GM23338 (cell line): Measurements from ENCODE around the gene SEMA6D. TPM values are rescaled to one million over a fixed set of nuclear protein-coding genes. Genes with fewer than 3 reads are reported as not detected.
A peak's percentile ranks its signal among the peaks of the same experiment; 100 is the strongest.

Experiments
- ATAC-seq: fragments of 200-7000 bp; cut with Tn5 transposase; 3 replicates; pipeline ENCODE4 v1.9.1; 2020
- DNase-seq: peaks from one replicate; pipeline ENCODE4 v3.0.0-alpha.2; 2015; ENCODE audit warnings: low spot score
- H2AFZ ChIP-seq: fragments of 200-600 bp; sonication (generic); 2 replicates; pipeline ENCODE4 v1.8.0; 2016; ENCODE audit warnings: antibody characterized with exemption, mild to moderate bottlenecking, moderate library complexity
- H3F3A ChIP-seq: fragments of 200-600 bp; sonication (generic); replicated peaks from 2 replicates; pipeline ENCODE4 v1.8.0; 2017; ENCODE audit warnings: antibody characterized with exemption, mixed run types, low read depth
- H3K27ac ChIP-seq: fragments of 200-600 bp; sonication (generic); 2 replicates; pipeline ENCODE4 v1.6.1; 2016; ENCODE audit warnings: low read depth
- H3K27me3 ChIP-seq: fragments of 200-600 bp; sonication (generic); 2 replicates; pipeline ENCODE4 v1.8.0; 2016; ENCODE audit warnings: mild to moderate bottlenecking, mixed run types, moderate library complexity; ENCODE audit not compliant: insufficient read depth
- H3K36me3 ChIP-seq: fragments of 200-600 bp; sonication (generic); 2 replicates; pipeline ENCODE4 v1.8.0; 2016; ENCODE audit warnings: mild to moderate bottlenecking; ENCODE audit not compliant: insufficient read depth
- H3K4me1 ChIP-seq: fragments of 200-600 bp; sonication (generic); 2 replicates; pipeline ENCODE4 v1.8.0; 2016; ENCODE audit warnings: mild to moderate bottlenecking, moderate library complexity; ENCODE audit not compliant: insufficient read depth
- H3K4me2 ChIP-seq: fragments of 200-600 bp; sonication (generic); 2 replicates; pipeline ENCODE4 v1.7.1; 2017; ENCODE audit warnings: mixed run types
- H3K4me3 ChIP-seq: fragments of 200-600 bp; sonication (generic); 2 replicates; pipeline ENCODE4 v1.6.1; 2016; ENCODE audit warnings: mixed run types
- H3K79me2 ChIP-seq: fragments of 200-600 bp; sonication (generic); replicated peaks from 2 replicates; pipeline ENCODE4 v1.8.0; 2017; ENCODE audit warnings: mild to moderate bottlenecking; ENCODE audit not compliant: insufficient read depth
- H3K9me2 ChIP-seq: fragments of 200-600 bp; sonication (generic); 2 replicates; pipeline ENCODE4 v1.8.0; 2017; ENCODE audit not compliant: insufficient read depth
- H4K20me1 ChIP-seq: fragments of 200-600 bp; sonication (generic); replicated peaks from 2 replicates; pipeline ENCODE4 v1.8.0; 2017; ENCODE audit warnings: mild to moderate bottlenecking; ENCODE audit not compliant: insufficient read depth
- H3K27ac Mint-ChIP-seq: 2 replicates; pipeline ENCODE4 v1.8.0; 2020; ENCODE audit warnings: inconsistent platforms, mild to moderate bottlenecking, moderate library complexity, mixed read lengths
- H3K27me3 Mint-ChIP-seq: 3 replicates; pipeline ENCODE4 v1.8.0; 2022; ENCODE audit warnings: low read depth, mild to moderate bottlenecking, moderate library complexity, mixed read lengths, inconsistent platforms; ENCODE audit not compliant: insufficient read depth, poor library complexity
- H3K36me3 Mint-ChIP-seq: 3 replicates; pipeline ENCODE4 v1.8.0; 2021; ENCODE audit warnings: low read depth, mild to moderate bottlenecking, inconsistent platforms, moderate library complexity, mixed read lengths
- H3K4me1 Mint-ChIP-seq: 3 replicates; pipeline ENCODE4 v1.8.0; 2020; ENCODE audit warnings: mild to moderate bottlenecking, inconsistent platforms, mixed read lengths
- H3K4me3 Mint-ChIP-seq: 3 replicates; pipeline ENCODE4 v1.8.0; 2021; ENCODE audit warnings: moderate library complexity, mild to moderate bottlenecking, inconsistent platforms, mixed read lengths
- H3K9me3 Mint-ChIP-seq: 3 replicates; pipeline ENCODE4 v1.8.0; 2020; ENCODE audit warnings: moderate library complexity, mild to moderate bottlenecking, inconsistent platforms, mixed read lengths
- EZH2 ChIP-seq: fragments of 200-600 bp; sonication (generic); IDR thresholded peaks from one replicate; pipeline ENCODE4 v1.8.0; 2017; ENCODE audit warnings: antibody characterized with exemption, mild to moderate bottlenecking, low read depth; ENCODE audit not compliant: unreplicated experiment
- NANOG ChIP-seq: IDR thresholded peaks from 2 replicates; pipeline ENCODE4 v1.6.1; 2016; ENCODE audit warnings: antibody characterized with exemption, borderline replicate concordance
- POLR2AphosphoS5 ChIP-seq: IDR thresholded peaks from 2 replicates; pipeline ENCODE4 v1.6.1; 2016; ENCODE audit warnings: antibody characterized with exemption, low read depth
- STAT1 ChIP-seq: IDR thresholded peaks from one replicate; pipeline ENCODE4 v1.6.1; 2016; ENCODE audit warnings: antibody characterized with exemption; ENCODE audit not compliant: unreplicated experiment
- ZNF114 ChIP-seq: fragments of 250-450 bp; sonication (Bioruptor Pico); IDR thresholded peaks from 2 replicates; pipeline ENCODE4 v1.5.0; 2020; ENCODE audit warnings: mild to moderate bottlenecking, moderate library complexity
- ZNF331 ChIP-seq: fragments of 250-450 bp; sonication (Bioruptor Pico); IDR thresholded peaks from 2 replicates; pipeline ENCODE4 v1.5.0; 2020; ENCODE audit warnings: low read depth, mild to moderate bottlenecking, moderate library complexity
- polyA plus RNA-seq: library from polyadenylated mRNA; unstranded; fragments of >200 nt; fragmentation: Nextera tagmentation; extraction: Ambion mirVana; gene quantifications from 2 replicates; pipeline ENCODE4 v1.2.1, GENCODE V29; 2016
- total RNA-seq: library from RNA; depleted of rRNA; stranded (reverse); fragments of >200 nt; shearing (Covaris generic); gene quantifications from 2 replicates; pipeline ENCODE4 v1.2.3, GENCODE V29; 2014
- TF ChIP-seq, protein P1 (sequence below), 2 experiments: fragments of 200-600 bp in 1 of 2; sonication (generic) in 1 of 2; conservative IDR thresholded peaks; 2 replicates each; pipeline versions ENCODE4 v1.5.1 to v1.6.1; 2016 to 2017; ENCODE audit warnings: antibody characterized with exemption in 2 of 2, low read depth in 2 of 2, mild to moderate bottlenecking in 2 of 2, moderate library complexity in 1 of 2
- TF ChIP-seq, protein P2 (sequence below): IDR thresholded peaks from one replicate; pipeline ENCODE4 v1.6.1; 2018; ENCODE audit warnings: antibody characterized with exemption; ENCODE audit not compliant: unreplicated experiment
- TF ChIP-seq, protein P3 (sequence below): fragments of 250-450 bp; sonication (Bioruptor Pico); IDR thresholded peaks from 2 replicates; pipeline ENCODE4 v1.5.0; 2020; ENCODE audit warnings: mild to moderate bottlenecking, moderate library complexity

Gene SEMA6D
- total and polyA plus RNA-seq, 2 experiments from 2014 or later: 0.37 to 0.97 TPM

DNA sequence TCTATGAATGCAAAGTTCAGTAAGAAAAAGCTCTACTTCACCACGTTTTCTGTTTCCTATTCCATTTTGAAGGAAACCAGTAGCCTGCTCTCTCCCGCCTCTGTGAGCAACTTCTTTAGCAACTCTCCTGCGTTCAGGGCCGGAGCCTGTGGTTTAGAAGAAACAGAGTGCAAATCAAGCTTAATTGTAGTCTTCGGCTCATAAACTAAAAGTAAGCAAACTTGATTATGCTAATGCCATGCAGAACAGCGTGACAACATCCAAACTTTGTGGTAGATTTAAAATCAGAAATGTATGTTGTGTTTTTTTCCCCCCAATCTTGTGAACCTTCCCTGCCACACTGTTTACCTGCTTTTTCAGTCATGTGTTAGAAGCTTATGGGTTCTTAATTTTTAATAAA lies 87.4 kb downstream of the SEMA6D start:
- Mint-ChIP-seq H3K9me3 (no peaks in the 10 kb centered on the region), H3K27me3 (no peaks in the 10 kb centered on the region), H3K4me3 (no peak overlapping the region), H3K4me1 (no peaks in the 10 kb centered on the region), H3K36me3 (no peaks in the 10 kb centered on the region), H3K27ac (no peak overlapping the region)
- Histone ChIP-seq H3K4me3 (no peak overlapping the region), H3K36me3 (no peaks in the 10 kb centered on the region), H3K79me2 (no peaks in the 10 kb centered on the region), H3K27ac (no peak overlapping the region), H3F3A (no peaks in the 10 kb centered on the region), H2AFZ (0 out of 2 replicates have a peak overlapping the region, but pooled peaks have one; percentile 43), H3K9me2 (0 out of 2 replicates have a peak, but pooled peaks cover 5% of the 10 kb centered on the region), H4K20me1 (no peaks in the 10 kb centered on the region), H3K4me2 (no peak overlapping the region), H3K27me3 (no peaks in the 10 kb centered on the region), H3K4me1 (no peaks in the 10 kb centered on the region)
- ATAC-seq: no peak
- TF ChIP-seq, protein P1, sequence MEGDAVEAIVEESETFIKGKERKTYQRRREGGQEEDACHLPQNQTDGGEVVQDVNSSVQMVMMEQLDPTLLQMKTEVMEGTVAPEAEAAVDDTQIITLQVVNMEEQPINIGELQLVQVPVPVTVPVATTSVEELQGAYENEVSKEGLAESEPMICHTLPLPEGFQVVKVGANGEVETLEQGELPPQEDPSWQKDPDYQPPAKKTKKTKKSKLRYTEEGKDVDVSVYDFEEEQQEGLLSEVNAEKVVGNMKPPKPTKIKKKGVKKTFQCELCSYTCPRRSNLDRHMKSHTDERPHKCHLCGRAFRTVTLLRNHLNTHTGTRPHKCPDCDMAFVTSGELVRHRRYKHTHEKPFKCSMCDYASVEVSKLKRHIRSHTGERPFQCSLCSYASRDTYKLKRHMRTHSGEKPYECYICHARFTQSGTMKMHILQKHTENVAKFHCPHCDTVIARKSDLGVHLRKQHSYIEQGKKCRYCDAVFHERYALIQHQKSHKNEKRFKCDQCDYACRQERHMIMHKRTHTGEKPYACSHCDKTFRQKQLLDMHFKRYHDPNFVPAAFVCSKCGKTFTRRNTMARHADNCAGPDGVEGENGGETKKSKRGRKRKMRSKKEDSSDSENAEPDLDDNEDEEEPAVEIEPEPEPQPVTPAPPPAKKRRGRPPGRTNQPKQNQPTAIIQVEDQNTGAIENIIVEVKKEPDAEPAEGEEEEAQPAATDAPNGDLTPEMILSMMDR (conservative IDR thresholded peaks at IDR 0.05; ENCODE audit: low read depth in 2 of 2): no peak
- no peak for TF ChIP-seq EZH2
- TF ChIP-seq POLR2AphosphoS5: no peak
- no peak for TF ChIP-seq ZNF331 (CRISPR knock-in tag)
- no peak for TF ChIP-seq NANOG
- TF ChIP-seq ZNF114 (CRISPR knock-in tag): no peak
- TF ChIP-seq, protein P2, sequence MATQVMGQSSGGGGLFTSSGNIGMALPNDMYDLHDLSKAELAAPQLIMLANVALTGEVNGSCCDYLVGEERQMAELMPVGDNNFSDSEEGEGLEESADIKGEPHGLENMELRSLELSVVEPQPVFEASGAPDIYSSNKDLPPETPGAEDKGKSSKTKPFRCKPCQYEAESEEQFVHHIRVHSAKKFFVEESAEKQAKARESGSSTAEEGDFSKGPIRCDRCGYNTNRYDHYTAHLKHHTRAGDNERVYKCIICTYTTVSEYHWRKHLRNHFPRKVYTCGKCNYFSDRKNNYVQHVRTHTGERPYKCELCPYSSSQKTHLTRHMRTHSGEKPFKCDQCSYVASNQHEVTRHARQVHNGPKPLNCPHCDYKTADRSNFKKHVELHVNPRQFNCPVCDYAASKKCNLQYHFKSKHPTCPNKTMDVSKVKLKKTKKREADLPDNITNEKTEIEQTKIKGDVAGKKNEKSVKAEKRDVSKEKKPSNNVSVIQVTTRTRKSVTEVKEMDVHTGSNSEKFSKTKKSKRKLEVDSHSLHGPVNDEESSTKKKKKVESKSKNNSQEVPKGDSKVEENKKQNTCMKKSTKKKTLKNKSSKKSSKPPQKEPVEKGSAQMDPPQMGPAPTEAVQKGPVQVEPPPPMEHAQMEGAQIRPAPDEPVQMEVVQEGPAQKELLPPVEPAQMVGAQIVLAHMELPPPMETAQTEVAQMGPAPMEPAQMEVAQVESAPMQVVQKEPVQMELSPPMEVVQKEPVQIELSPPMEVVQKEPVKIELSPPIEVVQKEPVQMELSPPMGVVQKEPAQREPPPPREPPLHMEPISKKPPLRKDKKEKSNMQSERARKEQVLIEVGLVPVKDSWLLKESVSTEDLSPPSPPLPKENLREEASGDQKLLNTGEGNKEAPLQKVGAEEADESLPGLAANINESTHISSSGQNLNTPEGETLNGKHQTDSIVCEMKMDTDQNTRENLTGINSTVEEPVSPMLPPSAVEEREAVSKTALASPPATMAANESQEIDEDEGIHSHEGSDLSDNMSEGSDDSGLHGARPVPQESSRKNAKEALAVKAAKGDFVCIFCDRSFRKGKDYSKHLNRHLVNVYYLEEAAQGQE: no peak
- TF ChIP-seq, protein P3, sequence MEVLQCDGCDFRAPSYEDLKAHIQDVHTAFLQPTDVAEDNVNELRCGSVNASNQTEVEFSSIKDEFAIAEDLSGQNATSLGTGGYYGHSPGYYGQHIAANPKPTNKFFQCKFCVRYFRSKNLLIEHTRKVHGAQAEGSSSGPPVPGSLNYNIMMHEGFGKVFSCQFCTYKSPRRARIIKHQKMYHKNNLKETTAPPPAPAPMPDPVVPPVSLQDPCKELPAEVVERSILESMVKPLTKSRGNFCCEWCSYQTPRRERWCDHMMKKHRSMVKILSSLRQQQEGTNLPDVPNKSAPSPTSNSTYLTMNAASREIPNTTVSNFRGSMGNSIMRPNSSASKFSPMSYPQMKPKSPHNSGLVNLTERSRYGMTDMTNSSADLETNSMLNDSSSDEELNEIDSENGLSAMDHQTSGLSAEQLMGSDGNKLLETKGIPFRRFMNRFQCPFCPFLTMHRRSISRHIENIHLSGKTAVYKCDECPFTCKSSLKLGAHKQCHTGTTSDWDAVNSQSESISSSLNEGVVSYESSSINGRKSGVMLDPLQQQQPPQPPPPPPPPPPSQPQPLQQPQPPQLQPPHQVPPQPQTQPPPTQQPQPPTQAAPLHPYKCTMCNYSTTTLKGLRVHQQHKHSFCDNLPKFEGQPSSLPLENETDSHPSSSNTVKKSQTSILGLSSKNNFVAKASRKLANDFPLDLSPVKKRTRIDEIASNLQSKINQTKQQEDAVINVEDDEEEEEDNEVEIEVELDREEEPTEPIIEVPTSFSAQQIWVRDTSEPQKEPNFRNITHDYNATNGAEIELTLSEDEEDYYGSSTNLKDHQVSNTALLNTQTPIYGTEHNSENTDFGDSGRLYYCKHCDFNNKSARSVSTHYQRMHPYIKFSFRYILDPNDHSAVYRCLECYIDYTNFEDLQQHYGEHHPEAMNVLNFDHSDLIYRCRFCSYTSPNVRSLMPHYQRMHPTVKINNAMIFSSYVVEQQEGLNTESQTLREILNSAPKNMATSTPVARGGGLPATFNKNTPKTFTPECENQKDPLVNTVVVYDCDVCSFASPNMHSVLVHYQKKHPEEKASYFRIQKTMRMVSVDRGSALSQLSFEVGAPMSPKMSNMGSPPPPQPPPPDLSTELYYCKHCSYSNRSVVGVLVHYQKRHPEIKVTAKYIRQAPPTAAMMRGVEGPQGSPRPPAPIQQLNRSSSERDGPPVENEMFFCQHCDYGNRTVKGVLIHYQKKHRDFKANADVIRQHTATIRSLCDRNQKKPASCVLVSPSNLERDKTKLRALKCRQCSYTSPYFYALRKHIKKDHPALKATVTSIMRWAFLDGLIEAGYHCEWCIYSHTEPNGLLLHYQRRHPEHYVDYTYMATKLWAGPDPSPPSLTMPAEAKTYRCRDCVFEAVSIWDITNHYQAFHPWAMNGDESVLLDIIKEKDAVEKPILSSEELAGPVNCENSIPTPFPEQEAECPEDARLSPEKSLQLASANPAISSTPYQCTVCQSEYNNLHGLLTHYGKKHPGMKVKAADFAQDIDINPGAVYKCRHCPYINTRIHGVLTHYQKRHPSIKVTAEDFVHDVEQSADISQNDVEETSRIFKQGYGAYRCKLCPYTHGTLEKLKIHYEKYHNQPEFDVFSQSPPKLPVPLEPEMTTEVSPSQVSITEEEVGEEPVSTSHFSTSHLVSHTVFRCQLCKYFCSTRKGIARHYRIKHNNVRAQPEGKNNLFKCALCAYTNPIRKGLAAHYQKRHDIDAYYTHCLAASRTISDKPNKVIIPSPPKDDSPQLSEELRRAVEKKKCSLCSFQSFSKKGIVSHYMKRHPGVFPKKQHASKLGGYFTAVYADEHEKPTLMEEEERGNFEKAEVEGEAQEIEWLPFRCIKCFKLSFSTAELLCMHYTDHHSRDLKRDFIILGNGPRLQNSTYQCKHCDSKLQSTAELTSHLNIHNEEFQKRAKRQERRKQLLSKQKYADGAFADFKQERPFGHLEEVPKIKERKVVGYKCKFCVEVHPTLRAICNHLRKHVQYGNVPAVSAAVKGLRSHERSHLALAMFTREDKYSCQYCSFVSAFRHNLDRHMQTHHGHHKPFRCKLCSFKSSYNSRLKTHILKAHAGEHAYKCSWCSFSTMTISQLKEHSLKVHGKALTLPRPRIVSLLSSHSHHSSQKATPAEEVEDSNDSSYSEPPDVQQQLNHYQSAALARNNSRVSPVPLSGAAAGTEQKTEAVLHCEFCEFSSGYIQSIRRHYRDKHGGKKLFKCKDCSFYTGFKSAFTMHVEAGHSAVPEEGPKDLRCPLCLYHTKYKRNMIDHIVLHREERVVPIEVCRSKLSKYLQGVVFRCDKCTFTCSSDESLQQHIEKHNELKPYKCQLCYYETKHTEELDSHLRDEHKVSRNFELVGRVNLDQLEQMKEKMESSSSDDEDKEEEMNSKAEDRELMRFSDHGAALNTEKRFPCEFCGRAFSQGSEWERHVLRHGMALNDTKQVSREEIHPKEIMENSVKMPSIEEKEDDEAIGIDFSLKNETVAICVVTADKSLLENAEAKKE (CRISPR knock-in tag): no peak
- no peak for TF ChIP-seq STAT1
- DNase-seq: no peak
